ENCODE measurements around the gene CDH26. TPM values are rescaled to one million over a fixed set of nuclear protein-coding genes. Genes with fewer than 3 reads are reported as not detected.

CDH26 gene
- total RNA-seq, 1 experiment from 2014 or later: 1.1 TPM

- no peak for TF ChIP-seq CTCF (IDR thresholded peaks at IDR 0.05; ENCODE audit: unreplicated experiment)
- no peaks in the 10 kb centered on the region for H3K27me3 Mint-ChIP-seq (ENCODE audit: unreplicated experiment)
- H3K36me3 Mint-ChIP-seq (ENCODE audit: insufficient read depth, unreplicated experiment): no peaks in the 10 kb centered on the region
- H3K4me3 Mint-ChIP-seq (ENCODE audit: low read depth, unreplicated experiment): no peak overlapping the region
- H3K27ac Mint-ChIP-seq (ENCODE audit: unreplicated experiment): no peak overlapping the region
- H3K4me1 Mint-ChIP-seq (ENCODE audit: low read depth, unreplicated experiment): peaks cover 37% of the 10 kb centered on the region
- DNase-seq: no peak
- no peaks in the 10 kb centered on the region for H3K9me3 Mint-ChIP-seq (ENCODE audit: low read depth, unreplicated experiment)
- intact Hi-C loops (cut with micrococcal nuclease; ENCODE audit: unreplicated experiment): no loop called here
- CTCF ChIA-PET: no interaction called here
- no TSS peak for BruUV-seq (replicated peaks)
Measured at GRCh38 chr20:60043435-60043834, 85.2 kb downstream of the CDH26 start.

- TF ChIP-seq CTCF (IDR thresholded peaks at IDR 0.05; ENCODE audit: unreplicated experiment): no peak
- Mint-ChIP-seq H3K27ac (ENCODE audit: unreplicated experiment) (no peak overlapping the region), H3K4me3 (ENCODE audit: low read depth, unreplicated experiment) (no peak overlapping the region), H3K36me3 (ENCODE audit: insufficient read depth, unreplicated experiment) (no peaks in the 10 kb centered on the region), H3K27me3 (ENCODE audit: unreplicated experiment) (no peaks in the 10 kb centered on the region), H3K9me3 (ENCODE audit: low read depth, unreplicated experiment) (no peaks in the 10 kb centered on the region), H3K4me1 (ENCODE audit: low read depth, unreplicated experiment) (peaks cover 26% of the 10 kb centered on the region)
- no peak for DNase-seq
- no TSS peak for BruUV-seq (replicated peaks)
- CTCF ChIA-PET: interaction anchor here (1.3 to 1.6 kb wide), 2 partner anchors 11 to 74 kb away, joined by 3 to 7 read pairs; no protein-coding TSS in a partner anchor
- intact Hi-C loops (cut with micrococcal nuclease; ENCODE audit: unreplicated experiment): no loop called here
Measured at GRCh38 chr20:60046011-60046413, 87.8 kb downstream of the CDH26 start.

- Mint-ChIP-seq H3K27ac (ENCODE audit: unreplicated experiment) (no peak overlapping the region), H3K36me3 (ENCODE audit: insufficient read depth, unreplicated experiment) (no peaks in the 10 kb centered on the region), H3K4me3 (ENCODE audit: low read depth, unreplicated experiment) (no peak overlapping the region), H3K27me3 (ENCODE audit: unreplicated experiment) (peaks cover 1% of the 10 kb centered on the region), H3K9me3 (ENCODE audit: low read depth, unreplicated experiment) (no peaks in the 10 kb centered on the region), H3K4me1 (ENCODE audit: low read depth, unreplicated experiment) (peaks cover 22% of the 10 kb centered on the region)
- BruUV-seq (replicated peaks): no TSS peak
- no peak for TF ChIP-seq CTCF (IDR thresholded peaks at IDR 0.05; ENCODE audit: unreplicated experiment)
- DNase-seq: no peak
- CTCF ChIA-PET: interaction anchor here (1.3 to 1.6 kb wide), 2 partner anchors 11 to 74 kb away, joined by 3 to 7 read pairs; no protein-coding TSS in a partner anchor
- intact Hi-C loops (cut with micrococcal nuclease; ENCODE audit: unreplicated experiment): no loop called here
Measured at GRCh38 chr20:60046436-60046835, 88.2 kb downstream of the CDH26 start.

- no TSS peak for BruUV-seq (replicated peaks)
Measured at GRCh38 chr20:60046860-60047259, 88.6 kb downstream of the CDH26 start.

More at GRCh38 chr20:60046860-60047259, 88.6 kb downstream of the CDH26 start:
- TF ChIP-seq CTCF (IDR thresholded peaks at IDR 0.05; ENCODE audit: unreplicated experiment): no peak
- H3K27me3 Mint-ChIP-seq (ENCODE audit: unreplicated experiment): peaks cover 6% of the 10 kb centered on the region
- no peaks in the 10 kb centered on the region for H3K9me3 Mint-ChIP-seq (ENCODE audit: low read depth, unreplicated experiment)
- intact Hi-C loops (cut with micrococcal nuclease; ENCODE audit: unreplicated experiment): no loop called here
- no peaks in the 10 kb centered on the region for H3K36me3 Mint-ChIP-seq (ENCODE audit: insufficient read depth, unreplicated experiment)
- H3K27ac Mint-ChIP-seq (ENCODE audit: unreplicated experiment): no peak overlapping the region
- H3K4me1 Mint-ChIP-seq (ENCODE audit: low read depth, unreplicated experiment): peaks cover 17% of the 10 kb centered on the region
- CTCF ChIA-PET: interaction anchor here (0.5 to 1.3 kb wide), 2 partner anchors 75 to 180 kb away, joined by 3 read pairs; no protein-coding TSS in a partner anchor
- DNase-seq: no peak
- no peak overlapping the region for H3K4me3 Mint-ChIP-seq (ENCODE audit: low read depth, unreplicated experiment)

All from Calu3 (cell line).